ENCODE results near the gene CBY3. TPM values are rescaled to one million over a fixed set of nuclear protein-coding genes. Genes with fewer than 3 reads are reported as not detected.

Gene CBY3
- total and polyA plus RNA-seq, 2 of the 13 experiments (the other 11 are each of a cell fraction or from before 2014, with no cell fraction given): not detected

DNA sequence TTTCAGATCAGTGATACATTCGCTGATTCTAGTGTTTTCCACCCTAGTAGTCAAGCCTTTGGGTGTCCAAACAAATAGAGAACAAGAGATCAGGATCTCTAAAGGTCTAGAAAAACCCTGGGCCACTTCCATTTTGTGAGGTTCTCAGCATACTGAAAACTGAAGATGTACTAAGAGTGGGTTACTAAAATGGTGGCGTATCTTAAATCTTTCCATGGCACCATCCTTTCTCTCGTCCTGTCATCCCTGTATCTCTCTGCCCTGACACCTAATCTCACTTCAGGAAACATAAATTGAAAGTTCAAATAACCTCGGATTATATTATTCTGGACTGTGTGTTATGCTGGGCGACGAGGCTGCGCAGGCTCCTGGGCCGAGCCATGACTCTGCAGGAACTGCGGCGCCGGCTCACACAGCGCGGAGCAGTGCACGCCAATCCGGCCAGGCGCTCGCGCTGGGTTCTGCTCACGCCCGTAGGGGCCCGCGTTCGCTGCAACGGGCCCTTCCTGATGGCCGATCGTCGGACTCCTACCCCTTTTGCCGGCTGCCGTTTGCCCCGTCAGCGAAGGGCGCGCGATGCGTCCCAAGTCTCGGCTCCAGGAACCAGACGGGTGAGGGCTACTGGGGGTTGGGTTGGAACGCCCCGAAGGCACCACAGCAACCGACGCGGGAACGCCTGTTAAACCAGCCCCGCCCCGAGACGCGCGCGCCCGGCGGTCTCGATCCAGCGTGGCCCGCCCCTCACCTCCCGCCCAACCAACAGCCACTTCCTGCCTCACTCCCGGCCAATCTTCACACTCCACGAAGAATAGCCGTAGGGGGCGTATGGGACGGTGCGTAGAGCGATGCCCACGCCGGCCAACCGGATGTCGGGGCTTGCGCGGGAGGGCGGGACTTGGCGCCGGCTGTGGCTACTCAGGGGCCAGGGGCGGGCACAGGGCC, 17.4 kb upstream of the CBY3 start (continued):
- no peak; the same call in 1 of the 2 replicates for TF ChIP-seq MTF2 (CRISPR knock-in tag; IDR thresholded peaks at IDR 0.05; ENCODE audit: borderline replicate concordance)
- TF ChIP-seq DPF2 (CRISPR knock-in tag; IDR thresholded peaks at IDR 0.05; ENCODE audit: borderline replicate concordance, low read depth): no peak
- TF ChIP-seq CEBPB (IDR thresholded peaks at IDR 0.05; ENCODE audit: borderline replicate concordance, low read depth, low read length): no peak
- TF ChIP-seq, protein P1, sequence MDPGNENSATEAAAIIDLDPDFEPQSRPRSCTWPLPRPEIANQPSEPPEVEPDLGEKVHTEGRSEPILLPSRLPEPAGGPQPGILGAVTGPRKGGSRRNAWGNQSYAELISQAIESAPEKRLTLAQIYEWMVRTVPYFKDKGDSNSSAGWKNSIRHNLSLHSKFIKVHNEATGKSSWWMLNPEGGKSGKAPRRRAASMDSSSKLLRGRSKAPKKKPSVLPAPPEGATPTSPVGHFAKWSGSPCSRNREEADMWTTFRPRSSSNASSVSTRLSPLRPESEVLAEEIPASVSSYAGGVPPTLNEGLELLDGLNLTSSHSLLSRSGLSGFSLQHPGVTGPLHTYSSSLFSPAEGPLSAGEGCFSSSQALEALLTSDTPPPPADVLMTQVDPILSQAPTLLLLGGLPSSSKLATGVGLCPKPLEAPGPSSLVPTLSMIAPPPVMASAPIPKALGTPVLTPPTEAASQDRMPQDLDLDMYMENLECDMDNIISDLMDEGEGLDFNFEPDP (CRISPR knock-in tag; conservative IDR thresholded peaks at IDR 0.05): no peak
- TF ChIP-seq, protein P2, sequence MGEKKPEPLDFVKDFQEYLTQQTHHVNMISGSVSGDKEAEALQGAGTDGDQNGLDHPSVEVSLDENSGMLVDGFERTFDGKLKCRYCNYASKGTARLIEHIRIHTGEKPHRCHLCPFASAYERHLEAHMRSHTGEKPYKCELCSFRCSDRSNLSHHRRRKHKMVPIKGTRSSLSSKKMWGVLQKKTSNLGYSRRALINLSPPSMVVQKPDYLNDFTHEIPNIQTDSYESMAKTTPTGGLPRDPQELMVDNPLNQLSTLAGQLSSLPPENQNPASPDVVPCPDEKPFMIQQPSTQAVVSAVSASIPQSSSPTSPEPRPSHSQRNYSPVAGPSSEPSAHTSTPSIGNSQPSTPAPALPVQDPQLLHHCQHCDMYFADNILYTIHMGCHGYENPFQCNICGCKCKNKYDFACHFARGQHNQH (CRISPR knock-in tag; IDR thresholded peaks at IDR 0.05): peak; percentile 54; the same call in 1 of the 2 replicates
- TF ChIP-seq, protein P3, sequence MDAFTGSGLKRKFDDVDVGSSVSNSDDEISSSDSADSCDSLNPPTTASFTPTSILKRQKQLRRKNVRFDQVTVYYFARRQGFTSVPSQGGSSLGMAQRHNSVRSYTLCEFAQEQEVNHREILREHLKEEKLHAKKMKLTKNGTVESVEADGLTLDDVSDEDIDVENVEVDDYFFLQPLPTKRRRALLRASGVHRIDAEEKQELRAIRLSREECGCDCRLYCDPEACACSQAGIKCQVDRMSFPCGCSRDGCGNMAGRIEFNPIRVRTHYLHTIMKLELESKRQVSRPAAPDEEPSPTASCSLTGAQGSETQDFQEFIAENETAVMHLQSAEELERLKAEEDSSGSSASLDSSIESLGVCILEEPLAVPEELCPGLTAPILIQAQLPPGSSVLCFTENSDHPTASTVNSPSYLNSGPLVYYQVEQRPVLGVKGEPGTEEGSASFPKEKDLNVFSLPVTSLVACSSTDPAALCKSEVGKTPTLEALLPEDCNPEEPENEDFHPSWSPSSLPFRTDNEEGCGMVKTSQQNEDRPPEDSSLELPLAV (CRISPR knock-in tag; conservative IDR thresholded peaks at IDR 0.05; ENCODE audit: low read depth): no peak
- TF ChIP-seq SIX4 (CRISPR knock-in tag; IDR thresholded peaks at IDR 0.05): no peak
- TF ChIP-seq SOX6 (IDR thresholded peaks at IDR 0.05): no peak
- peak; percentile 61 for TF ChIP-seq SOX6 (CRISPR knock-in tag; IDR thresholded peaks at IDR 0.05)
- TF ChIP-seq ZNF788 (CRISPR knock-in tag; IDR thresholded peaks at IDR 0.05; ENCODE audit: borderline replicate concordance): peak; percentile 82; the same call in 1 of the 2 replicates
- no peak for TF ChIP-seq HMG20A (CRISPR knock-in tag; IDR thresholded peaks at IDR 0.05; ENCODE audit: borderline replicate concordance)
- TF ChIP-seq ZNF572 (CRISPR knock-in tag; IDR thresholded peaks at IDR 0.05): no peak; the same call in 1 of the 2 replicates
- no peak for TF ChIP-seq ZNF720 (CRISPR knock-in tag; IDR thresholded peaks at IDR 0.05)
- TF ChIP-seq ZNF251 (CRISPR knock-in tag; IDR thresholded peaks at IDR 0.05): no peak
- peak; percentile 33; the same call in 1 of the 2 replicates for TF ChIP-seq STAG1 (CRISPR knock-in tag; IDR thresholded peaks at IDR 0.05)
- no peak; the same call in 1 of the 2 replicates for TF ChIP-seq JDP2 (CRISPR knock-in tag; IDR thresholded peaks at IDR 0.05; ENCODE audit: borderline replicate concordance)
- peak; percentile 86 for TF ChIP-seq RBFOX2 (IDR thresholded peaks at IDR 0.05; ENCODE audit: low read depth, low read length)
- TF ChIP-seq, protein P4, sequence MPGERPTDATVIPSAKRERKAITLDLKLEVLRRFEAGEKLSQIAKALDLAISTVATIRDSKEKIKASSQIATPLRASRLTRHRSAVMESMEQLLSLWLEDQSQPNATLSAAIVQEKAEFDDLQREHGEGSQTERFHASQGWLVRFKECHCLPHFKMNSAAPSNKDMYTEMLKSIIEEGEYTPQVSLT (CRISPR knock-in tag; IDR thresholded peaks at IDR 0.05; ENCODE audit: borderline replicate concordance, low read depth): no peak
- no peak for TF ChIP-seq SRF (IDR thresholded peaks at IDR 0.05; ENCODE audit: low read depth, low read length)

All from HepG2 (cell line).